Lower leg skin (tissue), 3 donors: ENCODE results near the gene PARL.

Experiments used
- CTCF ChIP-seq, 3 donors: fragments of 450-650 bp; IDR thresholded peaks; one replicate each; pipeline ENCODE4 v1.5.1; 2016; ENCODE audit warnings: antibody characterized with exemption in 3 of 3, mild to moderate bottlenecking in 3 of 3, moderate library complexity in 2 of 3
- POLR2A ChIP-seq, 2 donors: fragments of 450-650 bp; IDR thresholded peaks; one replicate each; pipeline ENCODE4 v1.6.1; 2016 to 2017; ENCODE audit warnings: antibody characterized with exemption in 2 of 2, mild to moderate bottlenecking in 1 of 2, moderate library complexity in 1 of 2

DNA sequence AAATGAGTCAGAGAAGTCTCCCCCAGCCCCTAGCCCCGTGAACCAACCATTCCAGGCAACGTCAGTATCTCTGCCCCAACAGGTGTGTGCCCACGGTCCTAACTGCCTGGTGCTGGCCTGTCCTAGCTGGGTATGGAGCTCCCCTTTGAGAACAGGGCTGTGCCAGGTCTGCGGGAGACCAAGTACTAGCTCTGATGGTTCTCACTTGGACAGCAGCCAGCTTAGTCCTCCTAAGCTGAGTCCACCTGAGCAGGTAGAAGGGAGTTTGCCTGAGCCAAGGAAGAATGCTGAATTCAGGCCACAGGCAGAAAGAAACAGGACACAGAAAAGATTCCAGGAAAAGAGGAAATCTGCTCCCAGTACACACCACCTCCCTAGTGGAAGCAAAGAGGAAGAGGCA, 33.1 kb upstream of the PARL start:
- TF ChIP-seq CTCF (IDR thresholded peaks at IDR 0.05) = no peak
- TF ChIP-seq POLR2A (IDR thresholded peaks at IDR 0.05) = no peak
